Ishikawa (cell line): Measurements from ENCODE around the gene DNASE1L3.

ENCODE experiments used
- CEBPB ChIP-seq: IDR thresholded peaks from 2 replicates; pipeline ENCODE4 v1.6.1; 2012
- CREB1 ChIP-seq: IDR thresholded peaks from 2 replicates; pipeline ENCODE4 v1.6.1; 2012; ENCODE audit warnings: low read depth
- EGR1 ChIP-seq: IDR thresholded peaks from 2 replicates; pipeline ENCODE4 v1.6.1; 2012
- EP300 ChIP-seq: IDR thresholded peaks from 2 replicates; pipeline ENCODE4 v1.6.1; 2012; ENCODE audit warnings: borderline replicate concordance
- FOXM1 ChIP-seq: IDR thresholded peaks from 2 replicates; pipeline ENCODE4 v1.6.1; 2012; ENCODE audit warnings: low read depth, borderline replicate concordance
- MAX ChIP-seq: IDR thresholded peaks from 2 replicates; pipeline ENCODE4 v1.6.1; 2012
- NFIC ChIP-seq: IDR thresholded peaks from 2 replicates; pipeline ENCODE4 v1.6.1; 2012
- RAD21 ChIP-seq: IDR thresholded peaks from 2 replicates; pipeline ENCODE4 v1.6.1; 2012; ENCODE audit warnings: low read depth
- REST ChIP-seq: IDR thresholded peaks from 2 replicates; pipeline ENCODE4 v1.6.1; 2012; ENCODE audit warnings: low read depth, mild to moderate bottlenecking
- TAF1 ChIP-seq: IDR thresholded peaks from 2 replicates; pipeline ENCODE4 v1.6.1; 2012; ENCODE audit warnings: low read depth, mild to moderate bottlenecking
- TCF12 ChIP-seq: IDR thresholded peaks from 2 replicates; pipeline ENCODE4 v1.6.1; 2012; ENCODE audit warnings: low read depth
- TEAD4 ChIP-seq: IDR thresholded peaks from 2 replicates; pipeline ENCODE4 v1.6.1; 2012
- USF1 ChIP-seq: IDR thresholded peaks from 2 replicates; pipeline ENCODE4 v1.6.1; 2012
- YY1 ChIP-seq: IDR thresholded peaks from 2 replicates; pipeline ENCODE4 v1.6.1; 2012; ENCODE audit warnings: low read depth
- ZBTB7A ChIP-seq: IDR thresholded peaks from 2 replicates; pipeline ENCODE4 v1.6.1; 2012; ENCODE audit warnings: low read depth

DNASE1L3 gene

GRCh38 chr3:58223855-58224254 lies 13.1 kb upstream of the DNASE1L3 start:
- no peak for TF ChIP-seq CREB1
- no peak for TF ChIP-seq RAD21
- no peak for TF ChIP-seq YY1
- no peak for TF ChIP-seq TCF12
- no peak for TF ChIP-seq EGR1
- TF ChIP-seq FOXM1, result no peak
- TF ChIP-seq ZBTB7A, result no peak

- no peak for TF ChIP-seq YY1
- no peak for TF ChIP-seq MAX
- TF ChIP-seq EP300, result no peak
- no peak for TF ChIP-seq CEBPB
- TF ChIP-seq USF1, result no peak
- no peak for TF ChIP-seq TEAD4
- TF ChIP-seq ZBTB7A, result no peak
- no peak for TF ChIP-seq FOXM1
- TF ChIP-seq NFIC, result no peak
Observed at GRCh38 chr3:58222161-58222724, 11.5 kb upstream of the DNASE1L3 start.

- TF ChIP-seq CREB1 (no peak), EGR1 (no peak), EP300 (no peak), REST (no peak), NFIC (no peak), TEAD4 (no peak)
Observed at GRCh38 chr3:58218904-58219303, 8.1 kb upstream of the DNASE1L3 start.

GRCh38 chr3:58217209-58217811 lies 6.5 kb upstream of the DNASE1L3 start:
- TF ChIP-seq EP300 (no peak), USF1 (peak; percentile 71), CEBPB (no peak), TAF1 (no peak), YY1 (no peak), EGR1 (peak; percentile 17; the same call in 1 of the 2 replicates), CREB1 (no peak), FOXM1 (no peak), ZBTB7A (no peak), TCF12 (no peak), NFIC (peak; percentile 54; the same call in 1 of the 2 replicates), MAX (peak; percentile 91), REST (no peak), RAD21 (peak; percentile 65), TEAD4 (peak; percentile 74)

GRCh38 chr3:58216496-58217195 lies 5.9 kb upstream of the DNASE1L3 start:
- TF ChIP-seq MAX (no peak), EP300 (no peak), TEAD4 (no peak), ZBTB7A (no peak), CEBPB (no peak), CREB1 (no peak), FOXM1 (no peak), RAD21 (no peak), USF1 (no peak), TAF1 (no peak), YY1 (no peak), EGR1 (no peak)
